Measurements from ENCODE around the gene LRRC27. TPM values are rescaled to one million over a fixed set of nuclear protein-coding genes. Genes with fewer than 3 reads are reported as not detected.
"Not testable (repeated sequence)": the region's sequence is repeated elsewhere in the genome, so short reads cannot be mapped to it uniquely, and the experiment has no call there.

The LRRC27 gene
- polyA plus RNA-seq, 1 experiment, result 10.5 TPM

DNA sequence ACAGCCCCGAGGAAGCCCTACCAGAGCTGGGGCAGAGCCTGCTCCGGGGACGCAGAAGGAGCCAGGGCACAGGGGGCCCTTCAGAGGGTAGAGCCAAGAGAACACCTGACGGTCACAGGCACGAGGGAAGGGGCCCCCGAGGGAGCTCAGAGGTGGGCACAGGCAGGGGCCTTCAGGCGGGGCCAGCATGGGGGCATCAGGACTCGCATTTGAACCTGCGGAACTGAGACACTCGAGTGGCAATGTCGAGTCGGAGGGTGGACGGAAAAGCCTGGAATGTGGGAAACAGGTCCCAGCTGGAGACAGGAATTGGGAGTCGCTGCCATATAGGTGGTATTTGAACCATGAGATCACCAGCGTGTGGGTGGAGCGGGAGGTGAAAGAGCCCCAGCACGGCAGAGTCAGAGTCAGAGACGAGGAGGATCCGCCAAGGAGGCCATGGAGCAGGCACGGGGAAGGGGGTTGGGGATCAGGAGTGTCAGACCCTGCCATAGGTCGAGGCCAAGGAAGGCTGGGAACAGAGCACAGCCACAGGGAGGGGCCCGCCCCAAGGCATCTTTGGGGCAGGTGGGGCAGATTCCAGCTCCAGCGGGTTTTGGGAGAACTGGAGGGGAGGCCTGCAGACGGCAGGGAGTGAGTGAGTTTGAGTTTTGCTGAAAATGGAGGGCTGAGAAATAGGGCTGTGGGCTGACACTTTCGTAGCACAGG, 38.0 kb upstream of the LRRC27 start:
- no peak for DNase-seq (ENCODE audit: low read depth)
- Histone ChIP-seq H3K4me3 (ENCODE audit: low read depth, low read length) (no peak overlapping the region), H3K36me3 (ENCODE audit: control insufficient read depth, insufficient read depth, low read length) (no peaks in the 10 kb centered on the region), H3K27me3 (ENCODE audit: control insufficient read depth, insufficient read depth, low read length) (peaks cover 2% of the 10 kb centered on the region; the same call in 1 of the 2 replicates)
- CTCF ChIA-PET, result interaction anchor here (1.1 kb wide), 1 partner anchor 57 kb away, joined by 3 read pairs; no protein-coding TSS in a partner anchor
- TF ChIP-seq, protein P1, sequence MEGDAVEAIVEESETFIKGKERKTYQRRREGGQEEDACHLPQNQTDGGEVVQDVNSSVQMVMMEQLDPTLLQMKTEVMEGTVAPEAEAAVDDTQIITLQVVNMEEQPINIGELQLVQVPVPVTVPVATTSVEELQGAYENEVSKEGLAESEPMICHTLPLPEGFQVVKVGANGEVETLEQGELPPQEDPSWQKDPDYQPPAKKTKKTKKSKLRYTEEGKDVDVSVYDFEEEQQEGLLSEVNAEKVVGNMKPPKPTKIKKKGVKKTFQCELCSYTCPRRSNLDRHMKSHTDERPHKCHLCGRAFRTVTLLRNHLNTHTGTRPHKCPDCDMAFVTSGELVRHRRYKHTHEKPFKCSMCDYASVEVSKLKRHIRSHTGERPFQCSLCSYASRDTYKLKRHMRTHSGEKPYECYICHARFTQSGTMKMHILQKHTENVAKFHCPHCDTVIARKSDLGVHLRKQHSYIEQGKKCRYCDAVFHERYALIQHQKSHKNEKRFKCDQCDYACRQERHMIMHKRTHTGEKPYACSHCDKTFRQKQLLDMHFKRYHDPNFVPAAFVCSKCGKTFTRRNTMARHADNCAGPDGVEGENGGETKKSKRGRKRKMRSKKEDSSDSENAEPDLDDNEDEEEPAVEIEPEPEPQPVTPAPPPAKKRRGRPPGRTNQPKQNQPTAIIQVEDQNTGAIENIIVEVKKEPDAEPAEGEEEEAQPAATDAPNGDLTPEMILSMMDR (IDR thresholded peaks at IDR 0.05; ENCODE audit: insufficient read depth, low read depth, low read length), result no peak
- POLR2A ChIA-PET, result no interaction called here

GRCh38 chr10:132294561-132295318, 37.3 kb upstream of the LRRC27 start:
- Histone ChIP-seq H3K4me3 (ENCODE audit: low read depth, low read length) (no peak overlapping the region), H3K27me3 (ENCODE audit: control insufficient read depth, insufficient read depth, low read length) (peaks cover 2% of the 10 kb centered on the region; the same call in 1 of the 2 replicates), H3K36me3 (ENCODE audit: control insufficient read depth, insufficient read depth, low read length) (no peaks in the 10 kb centered on the region)
- DNase-seq (ENCODE audit: low read depth), result no peak
- TF ChIP-seq, protein P1 (IDR thresholded peaks at IDR 0.05; ENCODE audit: insufficient read depth, low read depth, low read length), result no peak
- POLR2A ChIA-PET, result no interaction called here
- CTCF ChIA-PET, result interaction anchor here (1.1 kb wide), 1 partner anchor 57 kb away, joined by 3 read pairs; no protein-coding TSS in a partner anchor

DNA sequence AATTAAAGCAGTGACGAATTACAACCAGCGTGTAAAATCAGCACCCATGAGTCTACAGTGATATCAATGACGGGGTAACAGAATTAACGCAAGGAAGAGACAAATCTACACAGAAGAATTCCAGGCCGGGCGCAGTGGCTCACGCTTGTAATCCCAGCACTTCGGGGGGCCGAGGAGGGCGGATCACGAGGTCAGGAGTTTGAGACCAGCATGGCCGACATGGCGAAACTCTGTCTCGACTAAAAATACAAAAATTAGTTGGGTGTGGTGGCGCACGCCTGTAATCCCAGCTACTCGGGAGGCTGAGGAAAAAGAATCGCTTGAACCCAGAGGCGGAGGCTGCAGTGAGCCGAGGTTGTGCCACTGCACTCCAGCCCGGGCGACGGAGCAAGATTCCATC, 36.5 kb upstream of the LRRC27 start:
- H3K27me3 ChIP-seq (ENCODE audit: control insufficient read depth, insufficient read depth, low read length); POLR2A ChIA-PET; H3K36me3 ChIP-seq (ENCODE audit: control insufficient read depth, insufficient read depth, low read length); DNase-seq (ENCODE audit: low read depth); CTCF ChIA-PET; H3K4me3 ChIP-seq (ENCODE audit: low read depth, low read length): not testable (repeated sequence)

DNA sequence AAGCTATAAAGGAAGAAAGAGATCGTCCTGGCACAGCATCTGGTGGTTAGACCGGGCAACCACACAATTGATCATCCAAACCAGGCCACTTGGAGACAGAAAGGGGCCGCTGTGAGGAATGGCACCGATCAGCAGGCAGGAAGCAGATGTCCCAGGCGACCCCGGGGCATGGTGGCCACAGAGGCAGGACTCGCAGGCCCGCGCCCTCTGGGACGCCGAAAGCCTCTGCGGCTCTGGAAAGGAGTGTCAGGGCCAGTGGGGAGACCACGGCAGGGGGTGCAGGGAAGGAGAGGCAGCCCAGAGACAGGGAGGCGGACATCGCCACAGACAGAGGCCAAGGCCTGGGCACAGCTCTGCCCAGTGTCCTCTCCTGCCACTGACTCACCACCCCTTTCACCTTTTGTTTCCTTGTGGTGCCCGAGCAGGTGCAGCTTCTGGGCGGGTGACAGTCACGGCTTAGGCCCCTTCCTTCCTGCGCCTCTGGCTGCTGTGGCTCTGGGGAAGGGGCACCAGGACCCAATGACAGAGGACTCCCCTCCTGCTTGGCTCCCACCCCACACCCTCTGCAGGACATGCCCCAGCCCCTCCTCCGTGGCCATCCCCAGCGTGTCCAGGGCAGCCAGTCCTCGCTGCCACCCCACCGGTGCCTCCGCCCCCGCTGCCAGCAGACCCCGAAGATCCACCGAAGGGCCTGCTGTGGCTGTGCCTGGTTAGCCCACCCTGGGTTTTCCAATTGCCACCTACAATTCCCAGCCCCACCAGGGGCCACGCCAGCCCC, 35.1 kb upstream of the LRRC27 start:
- no peak for DNase-seq (ENCODE audit: low read depth)
- CTCF ChIA-PET, result interaction anchor here (0.7 kb wide), 1 partner anchor 25 kb away, joined by 3 read pairs; no protein-coding TSS in a partner anchor
- Histone ChIP-seq H3K27me3 (ENCODE audit: control insufficient read depth, insufficient read depth, low read length) (peaks cover 2% of the 10 kb centered on the region; the same call in 1 of the 2 replicates), H3K4me3 (ENCODE audit: low read depth, low read length) (no peak overlapping the region), H3K36me3 (ENCODE audit: control insufficient read depth, insufficient read depth, low read length) (no peaks in the 10 kb centered on the region)
- POLR2A ChIA-PET, result no interaction called here
- TF ChIP-seq, protein P1 (IDR thresholded peaks at IDR 0.05; ENCODE audit: insufficient read depth, low read depth, low read length), result no peak

GRCh38 chr10:132297526-132297925, 34.5 kb upstream of the LRRC27 start:
- ChIA-PET POLR2A (no interaction called here), CTCF (interaction anchor here (0.7 kb wide), 2 partner anchors 8 to 25 kb away, joined by 3 to 4 read pairs; no protein-coding TSS in a partner anchor)
- H3K4me3 ChIP-seq (ENCODE audit: low read depth, low read length), result no peak overlapping the region
- DNase-seq (ENCODE audit: low read depth), result no peak
- TF ChIP-seq, protein P1 (IDR thresholded peaks at IDR 0.05; ENCODE audit: insufficient read depth, low read depth, low read length), result no peak
- peaks cover 4% of the 10 kb centered on the region; the same call in 1 of the 2 replicates for H3K27me3 ChIP-seq (ENCODE audit: control insufficient read depth, insufficient read depth, low read length)
- H3K36me3 ChIP-seq (ENCODE audit: control insufficient read depth, insufficient read depth, low read length), result no peaks in the 10 kb centered on the region
